Tibial nerve (tissue), 4 donors: Measurements from ENCODE around the gene SLC13A2. TPM values are rescaled to one million over a fixed set of nuclear protein-coding genes. Genes with fewer than 3 reads are reported as not detected.

ENCODE experiments used
- DNase-seq, 2 donors: peaks; one replicate each; pipeline ENCODE4 v3.0.0-alpha.2; 2019; ENCODE audit warnings: low spot score in 2 of 2
- H3K27ac ChIP-seq, 4 donors: fragments of 200-600 bp; sonication (generic) in 3 of 4; one replicate each; pipeline ENCODE4 v1.5.1; 2017 to 2019; ENCODE audit warnings: mild to moderate bottlenecking in 1 of 4
- H3K27me3 ChIP-seq, 2 donors: fragments of 200-600 bp; sonication (generic) in 1 of 2; one replicate each; pipeline versions ENCODE4 v1.5.1 to v1.6.0; 2017 to 2019
- H3K36me3 ChIP-seq, 3 donors: fragments of 200-600 bp; sonication (generic); one replicate each; pipeline ENCODE4 v1.5.1; 2018 to 2019
- H3K4me1 ChIP-seq, 4 donors: fragments of 200-600 bp; sonication (generic) in 3 of 4; one replicate each; pipeline ENCODE4 v1.5.1; 2017 to 2019
- H3K4me3 ChIP-seq, 4 donors: fragments of 200-600 bp; sonication (generic) in 3 of 4; one replicate each; pipeline ENCODE4 v1.5.1; 2017 to 2019; ENCODE audit warnings: mild to moderate bottlenecking in 1 of 4, moderate library complexity in 1 of 4
- H3K9me3 ChIP-seq, 4 donors: fragments of 200-600 bp; sonication (generic) in 3 of 4; one replicate each; pipeline ENCODE4 v1.5.1; 2017 to 2019
- EP300 ChIP-seq, 2 donors: sonication (generic); formaldehyde crosslinking; IDR thresholded peaks; one replicate each; pipeline ENCODE4 v1.6.1; 2017; ENCODE audit warnings: antibody characterized with exemption in 2 of 2, mild to moderate bottlenecking in 1 of 2
- POLR2A ChIP-seq, 2 donors: fragments of 450-650 bp; IDR thresholded peaks; one replicate each; pipeline ENCODE4 v1.6.1; 2017; ENCODE audit warnings: antibody characterized with exemption in 2 of 2, mild to moderate bottlenecking in 2 of 2, moderate library complexity in 2 of 2
- WGBS, 2 donors: methylation state at CpG; one replicate each; pipeline ENCODE4 v1.1.5; 2018; 5-methylcytosine and 5-hydroxymethylcytosine counted together
- total RNA-seq, 4 donors: library from RNA; depleted of rRNA; stranded (reverse); fragments of >200 nt; gene quantifications; one replicate each; pipeline ENCODE4 v1.1.0, GENCODE V29; 2016
- TF ChIP-seq, protein P1 (sequence below), 5 experiments: fragments of 200-600 bp in 3 of 5; fragments of 450-650 bp in 2 of 5; sonication (generic) in 3 of 5; IDR thresholded peaks; one replicate each; pipeline ENCODE4 v1.5.1; 2016 to 2019; ENCODE audit warnings: antibody characterized with exemption in 5 of 5, mild to moderate bottlenecking in 3 of 5, moderate library complexity in 2 of 5

Gene SLC13A2
- total RNA-seq, 4 donors from 2014 or later = not detected

DNA sequence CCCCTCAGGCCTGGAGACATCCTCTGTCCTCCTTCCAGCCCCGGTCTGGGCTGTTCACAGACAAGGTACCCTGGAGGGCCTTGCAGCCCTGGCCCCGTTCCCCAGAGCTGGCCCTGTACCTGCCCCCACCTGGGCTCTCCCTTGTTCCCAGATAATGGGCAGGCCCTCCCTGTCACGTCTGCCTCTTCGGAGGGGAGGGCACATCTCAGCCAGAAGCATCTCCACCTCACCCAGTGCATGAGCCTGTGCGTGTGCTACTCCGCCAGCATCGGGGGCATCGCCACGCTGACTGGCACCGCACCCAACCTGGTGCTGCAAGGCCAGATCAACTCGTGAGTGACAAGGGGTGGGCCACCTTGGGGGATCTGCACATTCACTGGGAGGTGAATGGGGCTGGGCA lies 17.8 kb downstream of the SLC13A2 start:
- H3K4me1 ChIP-seq = no peaks in the 10 kb centered on the region
- no peaks in the 10 kb centered on the region for H3K36me3 ChIP-seq
- H3K9me3 ChIP-seq = peaks cover 0 to 3% (median 0%) of the 10 kb centered on the region in 4 donors
- 81 to 85% methylated on average over 11 of the region's 11 CpGs for WGBS, 2 donors
- no peak for DNase-seq
- H3K27ac ChIP-seq = no peak overlapping the region
- peaks cover 0 to 7% of the 10 kb centered on the region in 2 donors for H3K27me3 ChIP-seq
- TF ChIP-seq POLR2A (IDR thresholded peaks at IDR 0.05) = no peak
- TF ChIP-seq EP300 (IDR thresholded peaks at IDR 0.05) = no peak
- TF ChIP-seq, protein P1, sequence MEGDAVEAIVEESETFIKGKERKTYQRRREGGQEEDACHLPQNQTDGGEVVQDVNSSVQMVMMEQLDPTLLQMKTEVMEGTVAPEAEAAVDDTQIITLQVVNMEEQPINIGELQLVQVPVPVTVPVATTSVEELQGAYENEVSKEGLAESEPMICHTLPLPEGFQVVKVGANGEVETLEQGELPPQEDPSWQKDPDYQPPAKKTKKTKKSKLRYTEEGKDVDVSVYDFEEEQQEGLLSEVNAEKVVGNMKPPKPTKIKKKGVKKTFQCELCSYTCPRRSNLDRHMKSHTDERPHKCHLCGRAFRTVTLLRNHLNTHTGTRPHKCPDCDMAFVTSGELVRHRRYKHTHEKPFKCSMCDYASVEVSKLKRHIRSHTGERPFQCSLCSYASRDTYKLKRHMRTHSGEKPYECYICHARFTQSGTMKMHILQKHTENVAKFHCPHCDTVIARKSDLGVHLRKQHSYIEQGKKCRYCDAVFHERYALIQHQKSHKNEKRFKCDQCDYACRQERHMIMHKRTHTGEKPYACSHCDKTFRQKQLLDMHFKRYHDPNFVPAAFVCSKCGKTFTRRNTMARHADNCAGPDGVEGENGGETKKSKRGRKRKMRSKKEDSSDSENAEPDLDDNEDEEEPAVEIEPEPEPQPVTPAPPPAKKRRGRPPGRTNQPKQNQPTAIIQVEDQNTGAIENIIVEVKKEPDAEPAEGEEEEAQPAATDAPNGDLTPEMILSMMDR (IDR thresholded peaks at IDR 0.05) = no peak
- H3K4me3 ChIP-seq = no peak overlapping the region

DNA sequence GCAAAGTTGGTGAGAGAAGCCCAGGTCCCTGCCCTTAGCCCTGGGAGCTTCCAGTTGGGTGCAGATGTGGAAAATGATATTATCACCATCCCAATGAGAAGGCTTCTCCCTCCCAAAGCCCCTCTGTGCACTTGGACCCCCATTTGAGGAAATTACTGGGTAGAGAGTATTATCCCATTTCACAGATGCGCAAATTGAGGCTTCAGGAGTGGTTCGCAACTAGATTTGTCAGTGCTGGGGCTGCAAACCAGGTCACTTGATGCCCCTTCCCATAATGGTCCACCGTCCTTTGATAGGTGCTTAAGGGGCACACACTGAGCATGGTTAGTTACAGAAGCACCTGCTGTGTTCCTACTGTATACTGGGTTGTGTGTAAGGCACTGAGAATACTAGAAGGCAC lies 18.4 kb downstream of the SLC13A2 start:
- Histone ChIP-seq H3K27me3 (peaks cover 0 to 7% of the 10 kb centered on the region in 2 donors), H3K27ac (no peak overlapping the region), H3K36me3 (no peaks in the 10 kb centered on the region), H3K4me1 (no peaks in the 10 kb centered on the region), H3K9me3 (peaks cover 0 to 3% (median 0%) of the 10 kb centered on the region in 4 donors), H3K4me3 (no peak overlapping the region)
- TF ChIP-seq, protein P1 (IDR thresholded peaks at IDR 0.05) = no peak
- no peak for TF ChIP-seq POLR2A (IDR thresholded peaks at IDR 0.05)
- TF ChIP-seq EP300 (IDR thresholded peaks at IDR 0.05) = no peak
- DNase-seq = no peak
- 93 to 97% methylated on average over 3 of the region's 3 CpGs for WGBS, 2 donors

DNA sequence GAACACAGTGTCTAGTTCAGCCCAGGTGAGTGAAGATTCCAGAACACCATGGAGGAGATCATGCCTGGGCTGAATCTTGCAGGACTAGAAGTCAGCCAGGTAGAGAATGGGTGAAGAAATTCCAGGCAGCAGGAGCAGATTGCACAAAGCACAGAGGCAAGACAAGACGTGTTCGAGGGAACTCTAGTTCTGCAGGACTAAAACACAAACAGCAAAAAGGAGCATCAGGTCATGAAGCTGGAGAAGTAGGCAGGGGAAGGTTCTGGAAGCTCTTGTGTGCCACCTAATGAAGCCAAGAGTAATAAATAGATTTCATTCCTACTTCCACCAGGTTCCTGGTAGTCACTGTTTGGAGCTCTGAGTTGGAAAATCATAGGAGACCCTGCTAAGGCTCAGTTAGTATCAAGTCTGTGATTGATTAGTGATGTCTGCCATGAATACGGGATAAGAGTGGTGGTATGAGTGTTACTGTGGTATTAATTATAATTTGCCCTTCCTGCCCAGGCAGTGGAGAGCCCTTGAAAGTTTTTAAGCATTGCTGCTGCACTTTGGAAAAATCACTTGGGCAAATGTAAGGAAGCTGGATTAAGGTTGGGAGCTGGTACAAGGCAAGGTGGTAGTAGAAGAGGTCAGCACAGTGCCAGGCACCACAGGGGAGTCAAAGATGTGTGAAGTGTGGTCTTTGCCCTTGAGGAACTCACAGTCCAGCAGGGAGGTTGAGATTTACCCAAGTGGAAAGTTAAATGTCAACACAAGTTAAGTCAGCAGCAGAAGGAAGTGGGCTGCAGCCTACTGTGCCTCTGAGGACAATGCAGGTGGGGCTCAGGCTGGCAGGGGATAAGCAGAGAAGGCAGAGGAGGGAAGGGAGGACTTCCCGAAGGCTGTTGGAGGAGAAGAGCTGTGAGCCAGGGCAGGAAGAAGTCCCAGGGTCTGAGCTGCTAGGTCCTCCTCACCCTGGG lies 19.2 kb downstream of the SLC13A2 start:
- no peak overlapping the region for H3K4me3 ChIP-seq
- WGBS, 2 donors = 62 to 73% methylated on average over 4 of the region's 4 CpGs
- no peaks in the 10 kb centered on the region for H3K4me1 ChIP-seq
- no peaks in the 10 kb centered on the region for H3K36me3 ChIP-seq
- H3K9me3 ChIP-seq = peaks cover 0 to 3% (median 0%) of the 10 kb centered on the region in 4 donors
- peaks cover 0 to 7% of the 10 kb centered on the region in 2 donors for H3K27me3 ChIP-seq
- no peak overlapping the region for H3K27ac ChIP-seq
- TF ChIP-seq POLR2A (IDR thresholded peaks at IDR 0.05) (no peak), EP300 (IDR thresholded peaks at IDR 0.05) (no peak)
- TF ChIP-seq, protein P1 (IDR thresholded peaks at IDR 0.05) = no peak
- DNase-seq = no peak

DNA sequence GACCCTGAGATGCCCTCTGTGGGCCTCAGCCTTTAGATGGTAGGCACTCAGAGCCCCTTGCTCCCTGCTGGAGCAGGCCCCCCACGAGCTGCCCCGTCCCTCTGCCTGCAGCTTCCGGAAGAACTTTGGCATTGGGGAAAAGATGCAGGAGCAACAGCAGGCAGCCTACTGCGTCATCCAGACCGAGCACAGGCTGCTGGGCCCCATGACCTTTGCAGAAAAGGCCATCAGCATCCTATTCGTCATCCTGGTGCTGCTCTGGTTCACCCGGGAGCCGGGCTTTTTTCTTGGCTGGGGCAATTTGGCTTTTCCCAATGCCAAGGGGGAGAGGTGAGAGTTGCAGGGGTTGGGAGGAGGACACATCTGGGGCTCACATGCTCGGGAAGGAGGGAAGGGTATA lies 20.0 kb downstream of the SLC13A2 start:
- no peak for TF ChIP-seq EP300 (IDR thresholded peaks at IDR 0.05)
- TF ChIP-seq, protein P1 (IDR thresholded peaks at IDR 0.05) = no peak
- TF ChIP-seq POLR2A (IDR thresholded peaks at IDR 0.05) = no peak
- H3K9me3 ChIP-seq = peaks cover 0 to 3% (median 0%) of the 10 kb centered on the region in 4 donors
- no peak overlapping the region for H3K4me3 ChIP-seq
- no peak overlapping the region for H3K27ac ChIP-seq
- H3K4me1 ChIP-seq = no peaks in the 10 kb centered on the region
- H3K36me3 ChIP-seq = no peaks in the 10 kb centered on the region
- 21 to 28% methylated on average over 8 to 9 of the region's 9 CpGs for WGBS, 2 donors
- DNase-seq = no peak
- H3K27me3 ChIP-seq = peaks cover 0 to 7% of the 10 kb centered on the region in 2 donors
